HPDE6-E6E7 (cell line): ENCODE measurements around the gene KRTCAP2.
"Not testable (repeated sequence)": the region's sequence is repeated elsewhere in the genome, so short reads cannot be mapped to it uniquely, and the experiment has no call there.

Experiments
- DNase-seq: peaks from one replicate; pipeline ENCODE4 v3.0.0; 2011; ENCODE audit warnings: missing footprints; ENCODE audit errors: extremely low spot score

The KRTCAP2 gene

GRCh38 chr1:155199792-155200191 lies 26.7 kb upstream of the KRTCAP2 start:
- DNase-seq, result no peak

- no peak for DNase-seq
Observed at GRCh38 chr1:155198547-155198906, 25.4 kb upstream of the KRTCAP2 start.

- DNase-seq, result no peak
Observed at GRCh38 chr1:155197901-155198546, 24.9 kb upstream of the KRTCAP2 start.

GRCh38 chr1:155196893-155197638 lies 24.0 kb upstream of the KRTCAP2 start:
- no peak for DNase-seq

- DNase-seq, result no peak
Observed at GRCh38 chr1:155196103-155196892, 23.2 kb upstream of the KRTCAP2 start.

- DNase-seq, result no peak
Observed at GRCh38 chr1:155195201-155196102, 22.3 kb upstream of the KRTCAP2 start.

GRCh38 chr1:155193991-155194240 lies 20.8 kb upstream of the KRTCAP2 start:
- not testable (repeated sequence) for DNase-seq

- peak; percentile 76 for DNase-seq
Observed at GRCh38 chr1:155193275-155193990, 20.3 kb upstream of the KRTCAP2 start.

- DNase-seq, result no peak
Observed at GRCh38 chr1:155192346-155193274, 19.5 kb upstream of the KRTCAP2 start.

GRCh38 chr1:155191904-155192303 lies 18.8 kb upstream of the KRTCAP2 start:
- no peak for DNase-seq

GRCh38 chr1:155189926-155190325 lies 16.8 kb upstream of the KRTCAP2 start:
- not testable (repeated sequence) for DNase-seq

- DNase-seq, result no peak
Observed at GRCh38 chr1:155188268-155188667, 15.2 kb upstream of the KRTCAP2 start.

GRCh38 chr1:155187456-155187891 lies 14.4 kb upstream of the KRTCAP2 start:
- no peak for DNase-seq

GRCh38 chr1:155186794-155187455 lies 13.8 kb upstream of the KRTCAP2 start:
- no peak for DNase-seq

GRCh38 chr1:155186067-155186793 lies 13.1 kb upstream of the KRTCAP2 start:
- DNase-seq, result no peak

GRCh38 chr1:155185783-155186066 lies 12.6 kb upstream of the KRTCAP2 start:
- no peak for DNase-seq

GRCh38 chr1:155184835-155185782 lies 12.0 kb upstream of the KRTCAP2 start:
- DNase-seq, result no peak

GRCh38 chr1:155184351-155184811 lies 11.3 kb upstream of the KRTCAP2 start:
- DNase-seq, result no peak
